ENCODE measurements around the gene FAM90A1. TPM values are rescaled to one million over a fixed set of nuclear protein-coding genes. Genes with fewer than 3 reads are reported as not detected.
A peak's percentile ranks its signal among the peaks of the same experiment; 100 is the strongest.
"Not testable (repeated sequence)": the region's sequence is repeated elsewhere in the genome, so short reads cannot be mapped to it uniquely, and the experiment has no call there.

Gene FAM90A1, protein sequence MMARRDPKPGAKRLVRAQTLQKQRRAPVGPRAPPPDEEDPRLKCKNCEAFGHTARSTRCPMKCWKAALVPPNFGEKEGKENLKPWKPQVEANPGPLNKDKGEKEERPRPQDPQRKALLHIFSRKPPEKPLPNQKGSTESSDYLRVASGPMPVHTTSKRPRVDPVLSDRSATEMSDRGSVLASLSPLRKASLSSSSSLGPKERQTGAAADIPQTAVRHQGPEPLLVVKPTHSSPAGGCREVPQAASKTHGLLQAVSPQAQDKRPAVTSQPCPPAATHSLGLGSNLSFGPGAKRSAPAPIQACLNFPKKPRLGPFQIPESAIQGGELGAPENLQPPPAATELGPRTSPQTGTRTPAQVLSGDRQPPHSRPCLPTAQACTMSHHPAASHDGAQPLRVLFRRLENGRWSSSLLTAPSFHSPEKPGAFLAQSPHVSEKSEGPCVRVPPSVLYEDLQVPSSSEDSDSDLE
- 0.17 TPM in 1 of 2 replicates, not detected in the other for total RNA-seq (2014; rRNA removed; shearing (Covaris generic))

- DNase-seq (ENCODE audit: low read depth): peak; percentile 30
Measured at GRCh38 chr12:8226992-8227731, at the start of gene FAM90A1. Gene FAM90A1, minus strand, starts transcription at chr12:8227618. Its CDS starts 2,786 bp downstream, at chr12:8224832.

DNA sequence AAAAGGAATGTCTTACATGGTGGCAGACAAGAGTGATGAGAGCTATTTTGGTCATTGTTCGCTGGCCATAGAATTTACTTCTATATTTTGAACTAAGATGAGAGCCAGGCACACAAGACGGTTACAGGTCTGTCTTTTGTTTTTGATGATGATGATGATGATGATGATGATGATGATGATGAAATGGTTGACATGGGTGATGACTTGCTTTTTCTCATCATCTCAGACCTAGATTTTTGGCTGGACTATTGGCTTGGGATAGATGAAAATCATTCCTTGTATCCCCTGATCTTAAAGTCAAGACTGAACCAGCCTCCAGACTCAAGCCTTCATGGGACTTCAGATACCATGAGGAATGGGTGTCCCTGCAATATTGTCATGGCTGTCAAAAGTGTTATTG, 49.0 kb upstream of the FAM90A1 start:
- DNase-seq (ENCODE audit: low read depth): not testable (repeated sequence)

GRCh38 chr12:8266706-8267105, 39.3 kb upstream of the FAM90A1 start:
- not testable (repeated sequence) for DNase-seq (ENCODE audit: low read depth)

DNA sequence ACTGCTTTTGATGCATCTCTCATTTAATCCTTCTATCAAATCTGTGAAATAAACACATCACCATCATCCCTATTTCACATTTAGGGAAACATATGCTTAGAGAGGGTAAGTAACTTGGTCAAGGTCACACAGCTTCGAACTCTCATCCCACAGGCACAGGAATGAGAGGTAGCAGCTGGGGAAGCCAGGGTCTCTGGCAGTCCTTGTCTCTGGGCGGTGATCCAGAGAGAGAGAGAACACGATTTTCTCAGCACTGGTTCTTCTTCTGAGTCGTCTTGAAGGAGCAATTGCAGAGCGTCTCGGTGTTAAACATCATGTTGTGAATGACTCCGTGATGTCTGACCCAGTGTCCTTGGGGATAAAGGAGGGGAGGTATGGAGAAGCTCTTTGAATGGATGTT, 36.8 kb upstream of the FAM90A1 start:
- not testable (repeated sequence) for DNase-seq (ENCODE audit: low read depth)

DNA sequence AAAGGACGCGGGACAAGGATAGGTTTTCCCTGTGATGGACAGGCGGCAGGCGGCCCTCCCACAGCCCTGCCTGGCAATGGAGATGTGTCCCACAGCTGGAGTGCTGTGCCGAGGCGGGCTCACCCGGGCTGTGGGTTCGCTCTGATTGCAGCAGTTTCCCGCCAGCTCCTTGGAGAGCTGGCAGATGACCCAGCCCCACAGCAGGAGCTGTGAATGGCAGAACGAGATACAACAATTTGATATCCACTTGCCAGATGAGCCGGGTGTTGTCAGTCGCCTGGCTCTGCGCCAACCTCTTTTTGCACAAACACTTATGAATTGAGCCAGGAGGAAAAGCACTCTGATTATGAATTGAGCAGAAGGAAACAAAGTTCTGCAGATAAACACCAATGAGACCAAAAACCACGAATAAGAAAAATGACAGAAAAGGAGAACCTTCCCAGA, 33.7 kb upstream of the FAM90A1 start:
- not testable (repeated sequence) for DNase-seq (ENCODE audit: low read depth)

DNA sequence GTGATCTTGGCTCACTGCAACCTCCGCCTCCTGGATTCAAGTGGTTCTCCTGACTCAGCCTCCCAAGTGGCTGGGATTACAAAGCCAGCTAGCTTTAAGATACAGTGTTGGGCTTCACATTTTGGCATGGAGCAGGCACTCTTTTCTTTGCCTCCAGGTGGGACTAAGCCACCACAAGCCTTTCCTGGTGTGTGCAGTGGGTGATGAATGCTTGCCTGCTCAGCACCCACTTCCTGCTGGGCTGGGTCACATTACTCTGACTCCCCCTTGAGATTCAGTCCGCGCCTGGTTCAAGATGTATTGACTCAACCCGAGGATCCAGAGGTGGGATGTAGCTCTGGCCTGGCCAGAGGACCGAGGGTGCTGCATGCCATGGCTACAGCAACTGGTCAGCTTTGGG, 28.9 kb upstream of the FAM90A1 start:
- DNase-seq (ENCODE audit: low read depth): peak; percentile 16

GRCh38 chr12:8254705-8255104, 27.3 kb upstream of the FAM90A1 start:
- not testable (repeated sequence) for DNase-seq (ENCODE audit: low read depth)

- DNase-seq (ENCODE audit: low read depth): not testable (repeated sequence)
Measured at GRCh38 chr12:8252056-8252818, 24.8 kb upstream of the FAM90A1 start.

GRCh38 chr12:8251616-8252015, 24.2 kb upstream of the FAM90A1 start:
- not testable (repeated sequence) for DNase-seq (ENCODE audit: low read depth)

DNA sequence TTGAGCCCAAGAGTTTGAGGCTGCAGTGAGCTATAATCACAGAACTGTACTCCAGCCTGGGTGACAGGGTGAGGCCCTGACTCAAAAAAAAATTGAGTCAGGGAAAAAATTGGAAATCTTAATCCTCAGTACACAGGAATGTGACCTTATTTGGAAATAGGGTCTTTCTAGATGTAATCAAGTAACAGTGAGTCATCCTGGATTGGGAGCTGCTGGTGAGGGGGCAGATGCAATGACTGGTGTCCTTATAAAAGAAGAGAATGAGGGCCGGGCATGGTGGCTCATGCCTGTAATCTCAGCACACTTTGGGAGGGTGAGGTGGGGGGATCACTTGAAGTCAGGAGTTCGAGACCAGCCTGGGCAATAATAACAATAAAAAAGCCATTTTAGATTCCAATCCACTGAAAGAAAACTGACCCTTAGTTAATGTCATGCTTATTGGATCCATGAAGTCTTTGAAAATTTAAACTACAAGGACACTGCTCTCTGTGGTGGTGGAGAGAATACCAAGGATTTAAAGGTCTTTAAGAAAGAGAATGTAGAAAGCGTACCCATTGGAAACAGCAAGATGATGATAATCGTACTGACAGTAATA, 19.6 kb upstream of the FAM90A1 start:
- DNase-seq (ENCODE audit: low read depth): peak; percentile 67

DNA sequence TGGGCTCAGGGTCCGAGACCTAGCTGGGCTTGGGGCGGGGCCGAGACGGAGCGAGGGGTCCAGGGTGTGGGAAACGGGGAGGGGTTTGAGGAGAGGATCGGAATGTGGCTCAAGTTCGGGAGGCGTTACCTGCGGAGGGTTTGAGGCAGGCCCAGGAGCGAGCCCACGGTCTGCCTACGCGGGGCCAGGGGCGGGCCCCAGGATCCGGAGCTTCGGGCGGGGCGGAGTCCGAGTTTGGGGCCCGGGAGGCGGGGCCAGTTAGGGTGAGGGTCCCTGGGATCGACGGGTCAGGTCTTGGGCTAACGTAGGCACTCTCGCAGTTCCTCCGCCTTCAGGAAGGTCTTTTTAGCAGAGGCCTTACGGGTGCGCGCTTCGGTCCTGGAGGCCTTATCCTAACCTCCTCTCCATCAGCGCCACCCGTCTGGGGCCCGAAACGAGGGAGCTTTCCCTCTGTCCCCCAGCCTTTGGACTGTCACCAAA, 16.3 kb upstream of the FAM90A1 start:
- not testable (repeated sequence) for DNase-seq (ENCODE audit: low read depth)

DNA sequence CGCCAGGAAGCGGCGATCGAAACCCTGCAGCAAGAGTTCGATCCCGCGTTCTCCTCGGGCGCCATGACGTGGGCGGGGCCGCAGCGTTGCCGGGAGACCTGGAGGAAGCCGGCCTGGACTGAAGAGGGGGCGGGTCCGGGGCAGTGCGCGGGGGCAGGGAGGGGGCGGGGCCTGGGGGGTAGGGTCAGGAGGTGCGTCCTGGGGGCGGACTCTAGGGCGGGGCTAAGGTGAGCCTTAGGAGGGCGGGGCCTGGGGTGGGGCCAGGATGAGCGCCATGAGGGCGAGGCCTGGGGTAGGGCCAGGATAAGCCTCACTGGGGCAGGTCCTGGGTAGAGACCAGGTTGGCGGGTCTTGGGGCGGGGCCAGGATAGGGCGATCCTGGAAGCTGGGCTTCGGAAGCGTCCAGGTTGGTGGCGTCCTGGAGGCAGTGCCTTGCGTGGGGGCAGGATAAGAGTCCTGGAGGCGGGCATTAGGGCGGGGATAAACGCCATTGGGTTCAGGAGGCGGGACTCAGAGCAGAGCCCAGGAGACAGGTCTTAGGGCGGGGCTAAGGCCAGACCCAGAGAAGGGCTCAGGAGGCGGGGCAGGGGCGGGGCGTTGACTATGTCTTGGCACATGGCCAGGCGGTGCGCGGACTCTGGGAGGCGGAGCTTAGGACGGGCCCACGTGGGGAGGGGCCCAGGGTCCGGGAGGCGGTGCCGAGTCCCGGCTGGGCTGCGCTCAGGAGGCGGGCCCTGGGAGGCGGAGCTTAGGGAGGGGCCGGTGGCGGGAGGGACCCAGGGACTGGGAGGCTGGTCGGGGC, 15.7 kb upstream of the FAM90A1 start:
- peak; percentile 97 for DNase-seq (ENCODE audit: low read depth)

DNA sequence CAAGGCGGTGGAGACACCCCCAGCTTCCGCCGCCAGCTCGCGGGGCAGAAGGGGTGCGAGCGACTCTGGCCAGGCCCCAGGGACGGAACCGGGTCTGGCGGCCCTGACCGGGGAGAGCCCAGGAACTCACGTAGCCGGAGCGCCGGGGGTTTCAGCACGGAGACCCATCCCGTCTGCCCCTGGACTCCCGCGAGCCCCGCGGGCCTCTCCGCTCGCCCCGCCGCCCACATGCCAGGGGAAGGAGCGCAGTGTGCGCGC, 15.1 kb upstream of the FAM90A1 start:
- not testable (repeated sequence) for DNase-seq (ENCODE audit: low read depth)

- DNase-seq (ENCODE audit: low read depth): peak; percentile 37
Measured at GRCh38 chr12:8241917-8242621, 14.7 kb upstream of the FAM90A1 start.

- not testable (repeated sequence) for DNase-seq (ENCODE audit: low read depth)
Measured at GRCh38 chr12:8240340-8241114, 13.1 kb upstream of the FAM90A1 start.

DNA sequence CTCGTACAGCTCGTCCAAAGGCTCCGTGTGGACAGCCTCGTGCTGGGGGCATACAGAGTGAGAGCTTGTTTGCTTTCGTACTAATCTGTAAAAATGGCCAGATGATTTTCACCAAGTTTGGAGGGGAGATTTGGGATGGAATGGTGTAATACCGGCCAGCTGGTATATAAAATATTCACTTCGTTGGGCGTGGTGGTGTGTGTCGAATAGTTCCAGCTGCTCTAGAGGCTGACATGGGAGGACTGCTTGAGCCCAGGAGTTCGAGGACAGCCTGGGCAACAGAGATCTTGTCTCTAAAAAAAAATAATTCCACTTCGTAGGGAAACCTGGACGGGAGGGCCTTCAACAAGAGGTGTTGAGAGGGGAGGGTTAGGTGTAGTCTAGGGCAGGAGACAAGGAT, 9.6 kb upstream of the FAM90A1 start:
- DNase-seq (ENCODE audit: low read depth): not testable (repeated sequence)

GRCh38 chr12:8235316-8236157, 8.1 kb upstream of the FAM90A1 start:
- DNase-seq (ENCODE audit: low read depth): peak; percentile 27

GRCh38 chr12:8234746-8235145, 7.3 kb upstream of the FAM90A1 start:
- DNase-seq (ENCODE audit: low read depth): not testable (repeated sequence)

Data from Daoy (cell line).